ENCODE data around the gene PAX8.
"Not testable (repeated sequence)": the region's sequence is repeated elsewhere in the genome, so short reads cannot be mapped to it uniquely, and the experiment has no call there.

The PAX8 gene

DNA sequence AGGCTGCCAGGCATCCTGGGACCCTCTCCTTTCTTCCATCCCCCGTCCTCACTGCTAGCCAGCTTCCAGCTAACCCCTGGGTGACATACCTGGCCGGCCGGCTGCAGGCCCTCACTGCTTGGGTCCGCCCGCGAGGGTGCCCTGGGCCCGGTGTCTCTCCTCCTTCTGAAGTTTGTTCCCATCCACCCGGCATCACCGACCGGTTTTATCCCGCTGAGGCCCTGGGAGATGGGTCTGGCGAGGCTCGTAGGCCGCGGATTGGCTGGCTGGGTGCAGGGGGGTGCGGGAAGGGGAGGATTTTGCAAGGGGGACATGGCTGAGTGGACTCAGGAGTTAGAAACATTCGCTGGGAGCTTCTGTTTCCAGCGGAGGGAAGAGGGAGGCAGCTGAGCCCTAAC lies at the start of gene PAX8:
Gene PAX8 (minus strand): TSS at position 180 of the 398 bp plus-strand sequence. CDS start 527 bp downstream, outside the sequence.
- no peak for DNase-seq
- peaks cover 16% of the 10 kb centered on the region for H3K4me1 Mint-ChIP-seq
- peaks cover 61% of the 10 kb centered on the region for H3K27me3 Mint-ChIP-seq
- H3K36me3 Mint-ChIP-seq (ENCODE audit: low read depth): no peaks in the 10 kb centered on the region
- H3K4me3 Mint-ChIP-seq: no peak within 1 kb of the TSS
- ATAC-seq: no peak
- H3K27ac Mint-ChIP-seq: no peak within 1 kb of the TSS
- H3K9me3 Mint-ChIP-seq: no peaks in the 10 kb centered on the region

- Mint-ChIP-seq H3K4me3 (no peak overlapping the region), H3K27me3 (peaks cover 4% of the 10 kb centered on the region), H3K9me3 (no peaks in the 10 kb centered on the region), H3K4me1 (peaks cover 29% of the 10 kb centered on the region), H3K27ac (no peak overlapping the region), H3K36me3 (ENCODE audit: low read depth) (no peaks in the 10 kb centered on the region)
- ATAC-seq (no peak), DNase-seq (no peak)
Measured at GRCh38 chr2:113328043-113328442, 49.3 kb upstream of the PAX8 start.

DNA sequence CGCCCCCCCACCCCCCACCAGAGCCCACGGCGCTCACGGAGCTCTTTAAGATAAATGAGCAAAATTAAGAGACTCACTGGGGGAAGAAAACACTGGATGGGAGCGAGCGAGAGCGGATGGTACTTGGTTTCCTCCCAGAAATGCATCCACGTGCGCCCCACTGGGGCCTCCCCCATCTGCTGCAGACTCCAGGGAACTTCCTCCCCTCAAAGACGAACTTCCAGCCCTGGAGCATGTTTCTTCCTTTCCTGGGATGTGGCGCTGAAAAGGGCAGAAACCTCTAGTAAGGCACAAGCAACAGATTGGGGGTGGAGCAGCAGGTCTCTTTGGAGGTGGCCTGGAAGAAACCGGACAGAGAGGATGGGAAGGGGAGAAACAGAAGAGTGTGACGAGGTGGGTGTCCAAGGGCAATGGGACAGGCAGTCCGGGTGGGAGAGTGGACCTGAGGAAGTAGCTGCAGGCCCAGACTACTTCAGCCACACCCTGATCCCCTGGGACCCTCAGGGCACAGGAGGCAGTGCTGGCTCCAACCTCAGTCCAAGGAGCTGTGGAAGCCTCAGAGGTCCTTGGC lies 46.5 kb upstream of the PAX8 start:
- DNase-seq; H3K9me3 Mint-ChIP-seq; H3K27me3 Mint-ChIP-seq; ATAC-seq; H3K27ac Mint-ChIP-seq; H3K36me3 Mint-ChIP-seq (ENCODE audit: low read depth): not testable (repeated sequence)
- Mint-ChIP-seq H3K4me1 (peaks cover 24% of the 10 kb centered on the region), H3K4me3 (peak overlapping the region; percentile 70)

DNA sequence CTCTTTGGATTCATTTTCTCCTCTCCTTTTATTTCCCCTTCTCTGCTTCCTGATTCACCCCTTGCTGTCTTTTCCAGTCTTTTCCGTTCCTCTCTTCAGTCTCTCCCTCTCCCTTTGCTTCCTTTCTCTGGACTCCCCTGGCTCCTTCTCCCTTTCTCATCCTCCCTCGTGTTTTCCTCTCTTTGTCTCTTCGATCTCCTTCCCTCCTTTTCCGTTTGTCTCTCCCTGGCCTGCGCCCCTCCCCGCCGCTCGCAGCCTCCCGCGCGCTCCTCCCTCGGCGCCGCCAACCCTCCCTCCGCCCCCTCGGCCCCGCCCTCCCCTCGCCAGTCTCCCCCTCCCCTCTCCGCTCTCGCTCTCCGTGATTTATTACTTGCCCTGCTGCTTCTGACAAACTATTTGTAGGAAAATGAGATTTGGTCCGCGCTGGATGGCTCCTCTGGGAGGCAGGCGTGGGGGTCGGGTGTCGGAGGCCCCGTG lies 46.0 kb upstream of the PAX8 start:
- no peaks in the 10 kb centered on the region for H3K36me3 Mint-ChIP-seq (ENCODE audit: low read depth)
- H3K9me3 Mint-ChIP-seq: no peaks in the 10 kb centered on the region
- H3K4me3 Mint-ChIP-seq: peak overlapping the region; percentile 70
- no peak overlapping the region for H3K27ac Mint-ChIP-seq
- H3K27me3 Mint-ChIP-seq: peaks cover 10% of the 10 kb centered on the region
- H3K4me1 Mint-ChIP-seq: peaks cover 21% of the 10 kb centered on the region
- ATAC-seq (peak; percentile 69), DNase-seq (peak; percentile 56)

DNA sequence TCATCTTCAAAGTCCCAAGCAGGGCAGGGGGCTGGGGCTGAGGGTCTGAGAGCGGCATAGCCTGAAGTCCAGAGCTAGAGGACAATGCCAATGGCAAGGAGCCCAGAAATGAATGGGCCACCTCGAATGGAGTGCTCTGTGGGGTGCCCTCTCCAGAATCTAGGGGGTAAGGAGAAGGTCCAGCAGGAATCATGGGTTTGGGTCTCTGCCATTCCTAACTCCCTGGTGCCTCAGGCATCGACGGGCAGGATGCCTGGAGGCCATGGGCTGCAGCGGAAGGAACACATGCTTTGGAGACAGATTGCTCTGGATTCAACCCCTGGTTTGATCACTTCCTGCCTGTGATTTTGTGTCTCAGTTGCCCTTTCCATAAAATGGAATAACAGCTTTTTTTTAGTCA lies 44.4 kb upstream of the PAX8 start:
- DNase-seq; ATAC-seq; H3K36me3 Mint-ChIP-seq (ENCODE audit: low read depth); H3K27me3 Mint-ChIP-seq; H3K9me3 Mint-ChIP-seq; H3K27ac Mint-ChIP-seq; H3K4me3 Mint-ChIP-seq: not testable (repeated sequence)
- H3K4me1 Mint-ChIP-seq: peaks cover 11% of the 10 kb centered on the region

- not testable (repeated sequence) for H3K4me1 Mint-ChIP-seq; ATAC-seq; H3K27ac Mint-ChIP-seq; H3K9me3 Mint-ChIP-seq; H3K36me3 Mint-ChIP-seq (ENCODE audit: low read depth); H3K4me3 Mint-ChIP-seq; DNase-seq
- peaks cover 11% of the 10 kb centered on the region for H3K27me3 Mint-ChIP-seq
Measured at GRCh38 chr2:113320106-113320505, 41.4 kb upstream of the PAX8 start.

DNA sequence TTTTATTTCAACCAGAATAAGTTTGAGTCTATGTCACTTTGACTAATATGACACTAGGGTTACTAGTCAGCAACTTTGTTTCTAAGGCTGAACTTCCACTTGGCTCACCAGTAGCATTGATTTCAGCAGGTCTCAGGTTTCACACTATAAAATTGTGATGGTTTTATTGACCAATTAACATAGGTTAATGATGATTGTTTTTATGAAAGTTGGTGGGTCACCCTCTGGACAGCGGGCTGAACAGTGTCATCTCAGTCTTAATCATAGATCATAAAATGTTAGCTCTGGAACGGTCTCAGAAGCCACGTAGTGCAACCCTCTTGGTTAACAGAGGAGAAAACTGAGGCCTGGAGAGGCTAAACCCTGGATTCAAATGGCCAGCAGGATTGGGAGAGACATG lies 40.2 kb upstream of the PAX8 start:
- not testable (repeated sequence) for H3K36me3 Mint-ChIP-seq (ENCODE audit: low read depth); DNase-seq; H3K4me1 Mint-ChIP-seq; H3K9me3 Mint-ChIP-seq; H3K27me3 Mint-ChIP-seq; H3K4me3 Mint-ChIP-seq; H3K27ac Mint-ChIP-seq; ATAC-seq

GRCh38 chr2:113316085-113316484 lies 37.4 kb upstream of the PAX8 start:
- Mint-ChIP-seq H3K4me1 (no peaks in the 10 kb centered on the region), H3K27ac (no peak overlapping the region), H3K36me3 (ENCODE audit: low read depth) (no peaks in the 10 kb centered on the region), H3K9me3 (no peaks in the 10 kb centered on the region), H3K27me3 (peaks cover 3% of the 10 kb centered on the region), H3K4me3 (no peak overlapping the region)
- ATAC-seq (no peak), DNase-seq (no peak)

GRCh38 chr2:113314663-113315062 lies 35.9 kb upstream of the PAX8 start:
- H3K27me3 Mint-ChIP-seq; ATAC-seq; H3K9me3 Mint-ChIP-seq; DNase-seq; H3K4me1 Mint-ChIP-seq; H3K27ac Mint-ChIP-seq; H3K36me3 Mint-ChIP-seq (ENCODE audit: low read depth); H3K4me3 Mint-ChIP-seq: not testable (repeated sequence)

GRCh38 chr2:113314176-113314575 lies 35.5 kb upstream of the PAX8 start:
- not testable (repeated sequence) for H3K4me3 Mint-ChIP-seq; ATAC-seq; H3K36me3 Mint-ChIP-seq (ENCODE audit: low read depth); H3K27me3 Mint-ChIP-seq; H3K4me1 Mint-ChIP-seq; DNase-seq; H3K9me3 Mint-ChIP-seq; H3K27ac Mint-ChIP-seq

DNA sequence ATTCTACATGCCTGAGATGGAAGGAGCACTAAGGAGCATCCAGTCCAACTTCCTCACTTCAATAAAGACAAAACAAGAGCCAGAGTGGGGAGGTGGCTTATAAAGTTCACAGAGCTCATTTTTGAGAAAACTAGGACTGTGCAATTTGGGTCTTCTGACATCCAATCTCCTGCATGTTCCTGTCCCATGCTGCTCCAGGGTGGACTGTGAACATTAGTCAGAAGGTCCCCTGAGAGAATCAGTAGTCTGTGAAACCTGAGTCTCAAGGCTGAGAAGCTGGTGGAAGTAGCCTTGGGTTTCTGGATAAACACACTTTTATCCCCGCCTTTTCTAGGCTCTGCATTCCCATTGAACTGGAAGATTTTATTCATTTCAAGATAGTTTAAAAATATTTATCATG lies 33.1 kb upstream of the PAX8 start:
- ATAC-seq; DNase-seq; H3K9me3 Mint-ChIP-seq; H3K4me1 Mint-ChIP-seq; H3K4me3 Mint-ChIP-seq; H3K36me3 Mint-ChIP-seq (ENCODE audit: low read depth); H3K27ac Mint-ChIP-seq; H3K27me3 Mint-ChIP-seq: not testable (repeated sequence)

- DNase-seq; H3K4me3 Mint-ChIP-seq; H3K27ac Mint-ChIP-seq; H3K36me3 Mint-ChIP-seq (ENCODE audit: low read depth); H3K27me3 Mint-ChIP-seq; H3K4me1 Mint-ChIP-seq; H3K9me3 Mint-ChIP-seq: not testable (repeated sequence)
- ATAC-seq: peak; percentile 60
Measured at GRCh38 chr2:113311191-113311590, 32.5 kb upstream of the PAX8 start.

- DNase-seq: no peak
- peaks cover 6% of the 10 kb centered on the region for H3K27me3 Mint-ChIP-seq
- no peaks in the 10 kb centered on the region for H3K36me3 Mint-ChIP-seq (ENCODE audit: low read depth)
- H3K4me1 Mint-ChIP-seq: no peaks in the 10 kb centered on the region
- ATAC-seq: no peak
- H3K4me3 Mint-ChIP-seq: no peak overlapping the region
- H3K27ac Mint-ChIP-seq: no peak overlapping the region
- no peaks in the 10 kb centered on the region for H3K9me3 Mint-ChIP-seq
Measured at GRCh38 chr2:113309655-113310387, 31.1 kb upstream of the PAX8 start.

DNA sequence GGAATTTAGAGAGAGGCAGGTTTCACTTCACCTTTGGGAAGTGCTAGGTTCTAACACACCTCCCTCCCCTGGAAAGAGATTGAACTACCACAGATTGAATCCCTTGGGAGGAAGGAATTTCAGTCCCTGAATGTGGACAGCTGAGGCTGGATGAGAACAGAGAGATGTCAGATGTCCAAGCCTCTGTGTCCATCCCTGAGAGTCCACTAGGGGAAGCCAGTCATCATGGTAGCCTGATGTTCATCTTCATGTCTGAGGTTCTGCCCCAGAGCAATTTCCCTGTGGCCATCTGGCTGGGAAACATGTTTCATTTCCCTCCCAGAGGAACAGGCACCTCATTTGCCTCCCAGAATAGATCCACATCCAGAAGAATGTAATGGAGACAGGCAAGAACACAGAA lies 30.1 kb upstream of the PAX8 start:
- not testable (repeated sequence) for H3K27ac Mint-ChIP-seq; ATAC-seq; DNase-seq; H3K9me3 Mint-ChIP-seq; H3K4me1 Mint-ChIP-seq; H3K27me3 Mint-ChIP-seq; H3K36me3 Mint-ChIP-seq (ENCODE audit: low read depth); H3K4me3 Mint-ChIP-seq

DNA sequence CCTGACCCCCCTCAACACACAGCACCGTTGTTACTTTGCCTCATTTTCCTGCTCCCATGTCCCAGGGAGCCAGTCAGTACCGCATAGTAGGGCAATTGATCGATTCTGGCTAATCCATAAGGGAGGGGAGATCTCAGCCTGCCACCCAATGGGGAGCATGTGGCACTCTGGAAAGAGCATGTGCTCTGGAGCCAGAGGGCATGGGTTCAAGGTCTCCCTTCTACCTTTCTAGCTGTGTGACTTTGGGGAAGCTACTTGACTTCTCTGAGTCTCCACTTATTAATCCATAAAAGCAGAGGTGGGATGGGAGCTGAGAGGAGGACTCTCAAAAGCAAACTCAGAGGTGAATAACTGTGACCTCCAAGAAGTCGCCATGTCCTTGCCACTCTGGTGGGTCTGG lies 27.5 kb upstream of the PAX8 start:
- H3K4me1 Mint-ChIP-seq, H3K4me3 Mint-ChIP-seq: not testable (repeated sequence)

More for the DNA sequence above, 27.5 kb upstream of the PAX8 start:
- not testable (repeated sequence) for H3K9me3 Mint-ChIP-seq; H3K36me3 Mint-ChIP-seq (ENCODE audit: low read depth); H3K27ac Mint-ChIP-seq; H3K27me3 Mint-ChIP-seq; DNase-seq; ATAC-seq

Data from activated naive CD8-positive, alpha-beta T cell treated with anti-CD3 and anti-CD28 coated beads, Interleukin-2, amount 50 U/mL, for 24 hours (primary cell).